HepG2 (cell line): ENCODE results near the gene IFIH1. TPM values are rescaled to one million over a fixed set of nuclear protein-coding genes. Genes with fewer than 3 reads are reported as not detected.

Experiments
- ARNT2 ChIP-seq: sonication (generic); formaldehyde crosslinking; IDR thresholded peaks from 2 replicates; pipeline ENCODE4 v1.8.0; 2022; ENCODE audit warnings: mild to moderate bottlenecking, low read depth, missing genetic modification reagents, moderate library complexity
- CCDC6 ChIP-seq: sonication (generic); formaldehyde crosslinking; IDR thresholded peaks from 2 replicates; pipeline ENCODE4 v1.8.1; 2022; ENCODE audit warnings: mild to moderate bottlenecking, missing genetic modification reagents, moderate library complexity
- EZH2 ChIP-seq: conservative IDR thresholded peaks from 2 replicates; pipeline ENCODE4 v1.6.1; 2012; ENCODE audit warnings: mild to moderate bottlenecking, low read depth, low read length, moderate library complexity
- FOSL2 ChIP-seq: sonication (generic); formaldehyde crosslinking; IDR thresholded peaks from 2 replicates; pipeline ENCODE4 v1.4.0; 2020; ENCODE audit warnings: missing genetic modification reagents
- HMGA1 ChIP-seq: sonication (generic); formaldehyde crosslinking; conservative IDR thresholded peaks from 2 replicates; pipeline ENCODE4 v1.4.0; 2020; ENCODE audit warnings: missing genetic modification reagents
- KAT7 ChIP-seq: IDR thresholded peaks from 2 replicates; pipeline ENCODE4 v1.6.1; 2018; ENCODE audit warnings: borderline replicate concordance, missing compliant biosample characterization
- MAF1 ChIP-seq: sonication (generic); formaldehyde crosslinking; IDR thresholded peaks from 2 replicates; pipeline ENCODE4 v1.5.0; 2020; ENCODE audit warnings: missing genetic modification reagents, borderline replicate concordance
- MAFF ChIP-seq: IDR thresholded peaks from 2 replicates; pipeline ENCODE4 v1.6.1; 2011; ENCODE audit warnings: low read depth, low read length, improper control_type of control experiment
- MEF2D ChIP-seq: sonication (generic); formaldehyde crosslinking; IDR thresholded peaks from 2 replicates; pipeline ENCODE4 v1.5.1; 2020; ENCODE audit warnings: mild to moderate bottlenecking, missing genetic modification reagents
- NFYB ChIP-seq: sonication (generic); formaldehyde crosslinking; IDR thresholded peaks from 2 replicates; pipeline ENCODE4 v1.4.0; 2020; ENCODE audit warnings: missing genetic modification reagents
- PHF5A ChIP-seq: IDR thresholded peaks from one replicate; pipeline ENCODE4 v1.6.1; 2018; ENCODE audit warnings: low read depth, missing genetic modification reagents; ENCODE audit not compliant: unreplicated experiment
- POLR2A ChIP-seq, 2 experiments: IDR thresholded peaks; 2 replicates each; pipeline ENCODE4 v1.6.1; 2011; ENCODE audit warnings: low read depth in 2 of 2, low read length in 2 of 2, mild to moderate bottlenecking in 1 of 2, moderate library complexity in 1 of 2; ENCODE audit not compliant: insufficient read depth in 1 of 2
- RXRA ChIP-seq: sonication (generic); formaldehyde crosslinking; IDR thresholded peaks from 2 replicates; pipeline ENCODE4 v1.5.1; 2020; ENCODE audit warnings: missing genetic modification reagents
- SAP130 ChIP-seq: IDR thresholded peaks from 2 replicates; pipeline ENCODE4 v1.6.1; 2016; ENCODE audit warnings: low read depth
- TBX2 ChIP-seq: sonication (generic); formaldehyde crosslinking; IDR thresholded peaks from 2 replicates; pipeline ENCODE4 v1.5.0; 2020; ENCODE audit warnings: missing genetic modification reagents, mild to moderate bottlenecking, borderline replicate concordance
- TOE1 ChIP-seq: sonication (generic); formaldehyde crosslinking; IDR thresholded peaks from 2 replicates; pipeline ENCODE4 v1.4.0; 2020; ENCODE audit warnings: mild to moderate bottlenecking, missing genetic modification reagents
- XRCC5 ChIP-seq: fragments of 200-400 bp; formaldehyde crosslinking; optimal IDR thresholded peaks from 2 replicates; pipeline ENCODE3; 2017; ENCODE audit warnings: mild to moderate bottlenecking, low read length
- ZNF225 ChIP-seq: sonication (generic); formaldehyde crosslinking; IDR thresholded peaks from 2 replicates; pipeline ENCODE4 v1.4.0; 2020; ENCODE audit warnings: mild to moderate bottlenecking, missing genetic modification reagents
- ZNF230 ChIP-seq: sonication (generic); formaldehyde crosslinking; IDR thresholded peaks from 2 replicates; pipeline ENCODE4 v1.4.0; 2020; ENCODE audit warnings: mild to moderate bottlenecking, missing genetic modification reagents
- ZNF580 ChIP-seq: IDR thresholded peaks from 2 replicates; pipeline ENCODE4 v1.6.1; 2016; ENCODE audit warnings: low read depth, borderline replicate concordance
- ZNF674 ChIP-seq: sonication (generic); formaldehyde crosslinking; IDR thresholded peaks from 2 replicates; pipeline ENCODE4 v1.5.0; 2020; ENCODE audit warnings: low read depth, mild to moderate bottlenecking, missing genetic modification reagents
- ZNF775 ChIP-seq: sonication (generic); formaldehyde crosslinking; IDR thresholded peaks from 2 replicates; pipeline ENCODE4 v1.4.0; 2020; ENCODE audit warnings: missing genetic modification reagents, mild to moderate bottlenecking, moderate library complexity, borderline replicate concordance
- ZSCAN12 ChIP-seq: sonication (generic); formaldehyde crosslinking; IDR thresholded peaks from 2 replicates; pipeline ENCODE4 v1.9.0; 2021; ENCODE audit warnings: mild to moderate bottlenecking, missing genetic modification reagents
- polyA plus RNA-seq, 8 experiments: library from polyadenylated mRNA; depleted of rRNA in 3 of 8; stranded (reverse) in 7 of 8; unstranded in 1 of 8; fragments of >200 nt; fragmentation: Illumina TruSeq in 4 of 8; extraction: Trizol in 4 of 8; gene quantifications; 2 replicates each; pipeline versions ENCODE4 v1.2.1 to v1.2.3, GENCODE V29; 2011 to 2016; ENCODE audit warnings: low read depth in 4 of 8, missing spikeins in 1 of 8, mixed read lengths in 1 of 8; ENCODE audit not compliant: insufficient read depth in 1 of 8
- total RNA-seq, 5 experiments: library from RNA; depleted of rRNA; stranded (reverse); fragments of >200 nt; fragmentation: Illumina TruSeq; extraction: Trizol; gene quantifications; 2 replicates each; pipeline ENCODE4 v1.2.3, GENCODE V29; 2016; ENCODE audit warnings: low read depth in 1 of 5
- TF ChIP-seq, protein P1 (sequence below): sonication (generic); formaldehyde crosslinking; IDR thresholded peaks from 2 replicates; pipeline ENCODE4 v1.5.0; 2020; ENCODE audit warnings: missing genetic modification reagents
- TF ChIP-seq, protein P2 (sequence below): sonication (generic); formaldehyde crosslinking; IDR thresholded peaks from 2 replicates; pipeline ENCODE4 v1.4.0; 2020; ENCODE audit warnings: missing genetic modification reagents
- TF ChIP-seq, protein P3 (sequence below): sonication (generic); formaldehyde crosslinking; IDR thresholded peaks from 2 replicates; pipeline ENCODE4 v1.4.0; 2020; ENCODE audit warnings: missing genetic modification reagents
- TF ChIP-seq, protein P4 (sequence below): IDR thresholded peaks from 2 replicates; pipeline ENCODE4 v1.6.1; 2012; ENCODE audit warnings: inconsistent platforms

Gene IFIH1
- total and polyA plus RNA-seq, 2 of the 13 experiments (the other 11 are each of a cell fraction or from before 2014, with no cell fraction given) = 1.5 to 11.5 TPM

- TF ChIP-seq XRCC5 (peak; percentile 56), HMGA1 (CRISPR knock-in tag) (no peak), MAFF (no peak), TBX2 (peak; percentile 52; the same call in 1 of the 2 replicates), TOE1 (CRISPR knock-in tag) (no peak), ARNT2 (CRISPR knock-in tag) (peak; percentile 87), SAP130 (peak; percentile 71), ZNF580 (CRISPR knock-in tag) (peak; percentile 48; the same call in 1 of the 2 replicates), MEF2D (CRISPR knock-in tag) (no peak), ZNF230 (no peak), ZNF775 (CRISPR knock-in tag) (0 out of 2 replicates have a peak, but pooled peaks have one; percentile 37), RXRA (peak; percentile 47; the same call in 1 of the 2 replicates), ZSCAN12 (CRISPR knock-in tag) (no peak), KAT7 (CRISPR knock-in tag) (peak; percentile 75; the same call in 1 of the 2 replicates), MAF1 (no peak), NFYB (CRISPR knock-in tag) (no peak), ZNF674 (CRISPR knock-in tag) (no peak), CCDC6 (CRISPR knock-in tag) (no peak), FOSL2 (CRISPR knock-in tag) (no peak), PHF5A (no peak), POLR2A (IDR thresholded peaks at IDR 0.05; ENCODE audit: insufficient read depth in 1 of 2, low read depth in 2 of 2, low read length in 2 of 2) (peak; percentile 41 to 79; a peak in 3 of 4 replicates), ZNF225 (no peak), EZH2 (no peak)
- TF ChIP-seq, protein P1, sequence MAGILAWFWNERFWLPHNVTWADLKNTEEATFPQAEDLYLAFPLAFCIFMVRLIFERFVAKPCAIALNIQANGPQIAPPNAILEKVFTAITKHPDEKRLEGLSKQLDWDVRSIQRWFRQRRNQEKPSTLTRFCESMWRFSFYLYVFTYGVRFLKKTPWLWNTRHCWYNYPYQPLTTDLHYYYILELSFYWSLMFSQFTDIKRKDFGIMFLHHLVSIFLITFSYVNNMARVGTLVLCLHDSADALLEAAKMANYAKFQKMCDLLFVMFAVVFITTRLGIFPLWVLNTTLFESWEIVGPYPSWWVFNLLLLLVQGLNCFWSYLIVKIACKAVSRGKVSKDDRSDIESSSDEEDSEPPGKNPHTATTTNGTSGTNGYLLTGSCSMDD = no peak
- TF ChIP-seq, protein P2, sequence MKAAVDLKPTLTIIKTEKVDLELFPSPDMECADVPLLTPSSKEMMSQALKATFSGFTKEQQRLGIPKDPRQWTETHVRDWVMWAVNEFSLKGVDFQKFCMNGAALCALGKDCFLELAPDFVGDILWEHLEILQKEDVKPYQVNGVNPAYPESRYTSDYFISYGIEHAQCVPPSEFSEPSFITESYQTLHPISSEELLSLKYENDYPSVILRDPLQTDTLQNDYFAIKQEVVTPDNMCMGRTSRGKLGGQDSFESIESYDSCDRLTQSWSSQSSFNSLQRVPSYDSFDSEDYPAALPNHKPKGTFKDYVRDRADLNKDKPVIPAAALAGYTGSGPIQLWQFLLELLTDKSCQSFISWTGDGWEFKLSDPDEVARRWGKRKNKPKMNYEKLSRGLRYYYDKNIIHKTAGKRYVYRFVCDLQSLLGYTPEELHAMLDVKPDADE (CRISPR knock-in tag) = no peak
- TF ChIP-seq, protein P3, sequence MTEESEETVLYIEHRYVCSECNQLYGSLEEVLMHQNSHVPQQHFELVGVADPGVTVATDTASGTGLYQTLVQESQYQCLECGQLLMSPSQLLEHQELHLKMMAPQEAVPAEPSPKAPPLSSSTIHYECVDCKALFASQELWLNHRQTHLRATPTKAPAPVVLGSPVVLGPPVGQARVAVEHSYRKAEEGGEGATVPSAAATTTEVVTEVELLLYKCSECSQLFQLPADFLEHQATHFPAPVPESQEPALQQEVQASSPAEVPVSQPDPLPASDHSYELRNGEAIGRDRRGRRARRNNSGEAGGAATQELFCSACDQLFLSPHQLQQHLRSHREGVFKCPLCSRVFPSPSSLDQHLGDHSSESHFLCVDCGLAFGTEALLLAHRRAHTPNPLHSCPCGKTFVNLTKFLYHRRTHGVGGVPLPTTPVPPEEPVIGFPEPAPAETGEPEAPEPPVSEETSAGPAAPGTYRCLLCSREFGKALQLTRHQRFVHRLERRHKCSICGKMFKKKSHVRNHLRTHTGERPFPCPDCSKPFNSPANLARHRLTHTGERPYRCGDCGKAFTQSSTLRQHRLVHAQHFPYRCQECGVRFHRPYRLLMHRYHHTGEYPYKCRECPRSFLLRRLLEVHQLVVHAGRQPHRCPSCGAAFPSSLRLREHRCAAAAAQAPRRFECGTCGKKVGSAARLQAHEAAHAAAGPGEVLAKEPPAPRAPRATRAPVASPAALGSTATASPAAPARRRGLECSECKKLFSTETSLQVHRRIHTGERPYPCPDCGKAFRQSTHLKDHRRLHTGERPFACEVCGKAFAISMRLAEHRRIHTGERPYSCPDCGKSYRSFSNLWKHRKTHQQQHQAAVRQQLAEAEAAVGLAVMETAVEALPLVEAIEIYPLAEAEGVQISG = no peak
- TF ChIP-seq, protein P4, sequence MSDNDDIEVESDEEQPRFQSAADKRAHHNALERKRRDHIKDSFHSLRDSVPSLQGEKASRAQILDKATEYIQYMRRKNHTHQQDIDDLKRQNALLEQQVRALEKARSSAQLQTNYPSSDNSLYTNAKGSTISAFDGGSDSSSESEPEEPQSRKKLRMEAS = peak; percentile 39; the same call in 1 of the 2 replicates
These were observed at the start of gene IFIH1 (continued) for GRCh38 chr2:162318328-162319180.
